ENCODE data around the gene NPEPPS.

DNA sequence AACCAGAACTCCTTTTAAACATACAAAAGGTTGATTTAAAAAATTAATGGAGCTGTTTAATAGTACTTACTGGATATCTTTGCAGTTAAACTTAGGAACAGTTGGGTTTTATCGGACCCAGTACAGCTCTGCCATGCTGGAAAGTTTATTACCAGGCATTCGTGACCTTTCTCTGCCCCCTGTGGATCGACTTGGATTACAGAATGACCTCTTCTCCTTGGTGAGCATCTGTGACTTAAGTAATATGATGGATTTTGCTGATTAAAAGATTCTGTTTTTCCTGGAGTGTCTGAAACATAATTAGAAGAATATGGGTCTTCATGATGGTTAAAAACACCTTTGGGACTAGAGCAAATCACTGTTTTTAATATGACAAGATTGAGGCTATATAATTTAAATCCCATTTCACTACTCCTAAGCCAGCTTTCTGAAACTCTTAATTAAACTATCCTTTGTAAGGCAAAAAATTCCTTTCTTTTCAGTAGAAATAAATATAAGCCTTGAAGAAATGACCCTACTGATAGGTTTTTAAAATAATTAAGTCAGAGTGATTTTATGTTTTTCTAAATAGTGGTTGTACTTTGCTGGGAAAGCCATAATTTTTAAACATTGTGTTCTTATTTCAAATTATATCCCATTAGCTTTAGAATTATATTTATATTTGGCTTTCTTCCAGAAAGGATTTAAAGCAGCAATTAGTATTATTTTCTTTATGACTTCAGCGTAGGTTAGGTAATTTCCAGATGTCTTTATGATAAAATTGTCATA, 73.1 kb downstream of the NPEPPS start:
- TF ChIP-seq, protein P1, sequence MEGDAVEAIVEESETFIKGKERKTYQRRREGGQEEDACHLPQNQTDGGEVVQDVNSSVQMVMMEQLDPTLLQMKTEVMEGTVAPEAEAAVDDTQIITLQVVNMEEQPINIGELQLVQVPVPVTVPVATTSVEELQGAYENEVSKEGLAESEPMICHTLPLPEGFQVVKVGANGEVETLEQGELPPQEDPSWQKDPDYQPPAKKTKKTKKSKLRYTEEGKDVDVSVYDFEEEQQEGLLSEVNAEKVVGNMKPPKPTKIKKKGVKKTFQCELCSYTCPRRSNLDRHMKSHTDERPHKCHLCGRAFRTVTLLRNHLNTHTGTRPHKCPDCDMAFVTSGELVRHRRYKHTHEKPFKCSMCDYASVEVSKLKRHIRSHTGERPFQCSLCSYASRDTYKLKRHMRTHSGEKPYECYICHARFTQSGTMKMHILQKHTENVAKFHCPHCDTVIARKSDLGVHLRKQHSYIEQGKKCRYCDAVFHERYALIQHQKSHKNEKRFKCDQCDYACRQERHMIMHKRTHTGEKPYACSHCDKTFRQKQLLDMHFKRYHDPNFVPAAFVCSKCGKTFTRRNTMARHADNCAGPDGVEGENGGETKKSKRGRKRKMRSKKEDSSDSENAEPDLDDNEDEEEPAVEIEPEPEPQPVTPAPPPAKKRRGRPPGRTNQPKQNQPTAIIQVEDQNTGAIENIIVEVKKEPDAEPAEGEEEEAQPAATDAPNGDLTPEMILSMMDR (optimal IDR thresholded peaks at IDR 0.05 in 1 of 3, IDR thresholded peaks at IDR 0.05 in 1 of 3, conservative IDR thresholded peaks at IDR 0.05 in 1 of 3; ENCODE audit: extremely low read depth in 1 of 3, insufficient read depth in 2 of 3, low read length in 3 of 3): no peak
- no peak for TF ChIP-seq EZH2 (IDR thresholded peaks at IDR 0.05; ENCODE audit: low read length)

Measured in keratinocyte (primary cell).